HG02642 (cell line): Measurements from ENCODE around the gene PIGL.
"Not testable (repeated sequence)": the region's sequence is repeated elsewhere in the genome, so short reads cannot be mapped to it uniquely, and the experiment has no call there.

Source experiments
- ATAC-seq: cut with Tn5 transposase; IDR thresholded peaks from one replicate; pipeline ENCODE4 v1.9.1; 2021; ENCODE audit warnings: mild to moderate bottlenecking; ENCODE audit not compliant: unreplicated experiment, poor library complexity

Gene PIGL

GRCh38 chr17:16272111-16272840 lies 55.3 kb downstream of the PIGL start:
- no peak for ATAC-seq

DNA sequence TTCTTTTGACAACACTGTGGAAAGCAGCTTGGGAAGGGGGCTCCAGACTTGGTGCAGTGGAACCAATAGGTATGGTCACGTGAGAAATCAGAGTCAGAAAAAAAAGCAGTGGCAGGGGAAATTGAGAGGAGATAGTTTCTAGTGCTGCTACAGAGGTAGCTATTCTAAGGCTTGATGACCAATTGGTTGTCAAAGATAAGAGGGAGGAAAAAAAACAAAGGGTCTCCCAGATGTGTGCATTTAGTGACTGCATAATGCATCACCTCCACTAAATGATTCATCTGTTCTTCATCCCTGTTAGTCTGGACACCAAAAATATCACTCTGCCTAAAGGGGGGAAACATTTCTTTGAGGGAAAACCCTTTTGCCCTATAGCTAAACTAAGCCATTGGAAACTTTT lies 56.5 kb downstream of the PIGL start:
- no peak for ATAC-seq

GRCh38 chr17:16273929-16274339 lies 56.9 kb downstream of the PIGL start:
- no peak for ATAC-seq

DNA sequence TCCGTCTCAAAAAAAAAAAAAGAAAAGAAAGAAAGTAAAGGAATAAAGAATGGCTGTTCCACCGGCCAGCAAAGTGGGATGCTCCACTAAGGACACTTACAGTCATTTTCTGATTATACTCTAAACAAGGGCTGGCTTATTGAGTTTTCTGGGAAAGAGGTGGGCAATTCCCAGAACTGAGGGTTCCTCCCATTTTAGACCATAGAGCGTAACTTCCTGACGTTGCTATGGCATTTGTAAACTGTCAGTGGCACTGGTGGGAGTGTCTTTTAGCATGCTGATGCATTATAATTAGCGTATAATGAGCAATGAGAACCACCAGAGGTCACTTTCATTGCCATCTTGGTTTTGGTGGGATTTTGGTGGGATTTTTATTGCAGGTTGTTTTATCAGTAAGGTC lies 58.0 kb downstream of the PIGL start:
- no peak for ATAC-seq

GRCh38 chr17:16277163-16277562 lies 60.2 kb downstream of the PIGL start:
- ATAC-seq = no peak

DNA sequence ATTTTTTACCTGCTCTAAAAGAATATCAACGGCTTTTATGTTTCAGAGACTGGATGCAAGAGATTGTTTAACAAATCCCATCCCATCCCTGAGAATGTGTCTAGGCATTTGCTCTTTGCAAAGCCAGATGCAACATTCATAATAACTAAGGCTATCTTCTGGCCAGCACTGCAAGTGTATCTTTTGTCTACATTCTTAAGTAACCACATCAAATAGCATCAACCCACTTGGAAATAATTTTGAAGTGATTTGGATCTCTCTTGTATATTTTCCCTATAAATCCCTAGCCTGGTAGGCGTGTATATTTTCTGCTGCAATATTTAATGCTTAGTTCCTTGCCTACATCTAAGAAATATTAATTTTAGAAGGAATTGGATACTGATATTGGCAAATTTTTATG lies 64.3 kb downstream of the PIGL start:
- ATAC-seq = no peak

DNA sequence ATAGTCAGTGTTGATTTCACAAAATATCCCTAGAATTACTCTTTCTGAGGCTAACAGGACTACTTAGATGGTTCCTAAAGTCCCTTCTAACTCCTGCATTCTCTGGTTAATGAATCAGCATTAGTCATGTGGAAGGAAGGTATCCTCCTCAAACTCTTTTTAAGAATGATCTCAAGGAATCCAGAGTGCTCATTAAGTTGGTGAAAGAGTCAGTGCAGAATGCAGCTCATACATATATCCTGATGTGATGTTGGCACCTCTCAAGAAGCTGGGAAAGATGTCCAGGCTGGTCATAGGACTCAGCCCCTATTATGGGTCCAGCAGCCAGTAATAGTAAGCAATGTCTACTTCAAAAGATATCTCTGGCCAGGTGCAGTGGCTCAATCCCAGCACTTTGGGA lies 65.5 kb downstream of the PIGL start:
- no peak for ATAC-seq

GRCh38 chr17:16283705-16284104 lies 66.7 kb downstream of the PIGL start:
- no peak for ATAC-seq

- no peak for ATAC-seq
These were observed 68.6 kb downstream of the PIGL start for GRCh38 chr17:16285646-16286008.

GRCh38 chr17:16286009-16286946 lies 69.3 kb downstream of the PIGL start:
- peak; percentile 81 for ATAC-seq

- ATAC-seq = peak; percentile 57
These were observed 70.0 kb downstream of the PIGL start for GRCh38 chr17:16286947-16287562.

GRCh38 chr17:16287563-16288027 lies 70.6 kb downstream of the PIGL start:
- peak; percentile 19 for ATAC-seq

- ATAC-seq = no peak
These were observed 72.0 kb downstream of the PIGL start for GRCh38 chr17:16288860-16289571.

DNA sequence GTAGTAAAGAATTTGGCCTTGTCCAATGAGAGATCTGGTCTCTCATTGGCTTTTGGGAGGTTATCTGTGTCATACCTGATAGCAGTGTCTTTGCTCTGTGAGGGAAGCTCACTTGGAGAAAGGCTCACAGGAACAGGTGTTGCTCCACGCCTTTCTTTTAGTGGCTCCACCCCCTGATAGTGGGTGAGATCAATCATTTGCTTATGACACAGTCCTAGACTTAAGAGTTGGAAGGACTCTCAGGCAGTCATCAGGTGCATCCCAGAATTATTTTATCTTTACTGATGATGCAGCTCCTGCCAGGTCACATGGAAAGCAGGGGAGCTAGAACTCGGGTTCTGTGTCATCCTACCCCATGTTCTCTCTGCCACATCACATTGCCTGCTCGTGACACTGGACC lies 76.9 kb downstream of the PIGL start:
- no peak for ATAC-seq

- ATAC-seq = no peak
These were observed 77.5 kb downstream of the PIGL start for GRCh38 chr17:16294560-16294959.

DNA sequence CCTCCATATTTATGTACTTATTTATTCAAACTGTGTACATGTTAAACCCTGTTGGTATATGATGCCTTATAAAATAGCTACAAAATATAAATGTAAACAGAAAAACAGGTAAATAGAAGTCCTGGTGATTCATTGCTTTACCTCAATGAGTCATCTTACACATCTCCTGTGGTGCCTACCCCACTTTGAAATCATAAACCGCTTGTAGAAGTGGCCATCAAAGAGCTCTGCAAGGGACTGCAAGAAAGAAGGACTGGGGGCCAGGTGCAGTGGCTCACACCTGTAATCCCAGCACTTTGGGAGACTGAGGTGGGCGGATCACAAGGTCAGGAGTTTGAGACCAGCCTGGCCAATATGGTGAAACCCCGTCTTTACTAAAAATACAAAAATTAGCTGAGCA lies 79.1 kb downstream of the PIGL start:
- ATAC-seq = not testable (repeated sequence)

DNA sequence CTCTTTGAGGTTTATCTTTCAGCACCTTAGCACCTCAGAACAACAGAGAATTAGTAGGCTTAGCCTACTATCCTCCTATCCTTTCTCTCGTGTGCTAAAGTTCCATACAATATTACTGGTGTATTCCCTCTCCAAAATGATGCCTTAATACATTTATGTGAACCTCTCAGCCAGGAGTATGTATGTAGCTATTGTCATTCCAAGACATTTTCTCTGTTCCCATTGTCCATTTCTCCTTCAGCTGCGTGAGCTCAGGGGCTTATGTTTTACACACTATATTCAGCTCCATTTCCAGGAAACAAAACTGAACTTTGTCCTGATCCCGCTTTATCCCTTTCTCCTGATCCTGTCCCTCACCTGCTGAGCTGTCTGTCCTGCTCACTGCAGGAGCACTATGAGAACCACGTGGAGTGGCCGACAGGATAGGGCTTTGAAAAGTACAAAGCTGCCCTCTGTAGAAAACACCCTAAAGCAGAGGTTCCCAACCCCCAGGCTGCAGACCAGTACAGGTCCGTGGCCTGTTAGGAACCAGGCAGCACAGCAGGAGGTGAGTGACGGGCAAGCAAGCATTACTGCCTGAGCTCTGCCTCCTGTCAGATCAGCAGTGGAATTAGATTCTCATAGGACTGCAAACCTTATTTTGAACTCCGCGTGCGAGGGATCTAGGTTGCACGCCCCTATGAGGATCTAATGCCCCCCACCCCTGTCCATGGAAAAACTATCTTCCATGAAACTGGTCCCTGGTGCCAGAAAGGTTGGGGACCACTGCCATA lies 80.5 kb downstream of the PIGL start:
- no peak for ATAC-seq

GRCh38 chr17:16298140-16298662 lies 81.2 kb downstream of the PIGL start:
- ATAC-seq = no peak

DNA sequence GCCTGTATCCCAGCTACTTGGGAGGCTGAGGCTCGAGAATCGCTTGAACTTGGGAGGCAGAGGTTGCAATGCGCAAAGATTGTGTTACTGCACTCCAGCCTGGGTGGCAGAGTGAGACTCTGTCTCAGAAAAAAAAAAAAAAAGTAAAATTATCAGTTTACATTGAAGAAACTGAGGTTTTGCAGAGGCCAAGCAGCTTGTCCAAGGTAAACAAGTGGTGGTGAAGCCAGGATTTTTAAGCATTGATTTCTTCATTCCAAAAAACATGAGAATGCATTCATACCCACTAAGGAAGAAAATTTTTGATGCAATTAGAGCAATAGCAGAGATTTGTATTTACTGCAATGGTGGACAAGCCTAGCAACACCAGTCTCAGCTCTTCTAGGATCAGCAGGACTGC lies 83.5 kb downstream of the PIGL start:
- ATAC-seq = no peak
